ENCODE measurements around the gene CLTB.

Gene CLTB

DNA sequence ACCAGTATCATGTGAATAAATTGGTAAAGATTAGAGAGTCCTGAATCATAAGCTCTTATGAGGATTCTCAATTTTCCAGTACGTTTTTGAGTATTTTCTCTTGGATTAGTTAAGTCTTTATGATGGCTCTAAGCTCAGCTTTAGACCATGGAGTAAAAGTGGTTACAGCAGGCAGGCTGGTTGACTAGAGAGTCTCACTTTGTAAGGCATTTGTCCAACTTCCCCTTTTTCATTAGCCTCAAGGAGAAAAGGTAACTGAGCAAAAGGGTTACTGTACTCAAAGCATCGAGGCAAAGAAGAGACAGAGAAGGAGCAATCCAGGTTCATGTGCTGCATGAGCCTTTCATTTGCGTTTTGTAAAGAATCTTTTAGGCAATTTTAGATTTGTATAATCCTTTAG lies 36.5 kb downstream of the CLTB start:
- no peak for DNase-seq

DNA sequence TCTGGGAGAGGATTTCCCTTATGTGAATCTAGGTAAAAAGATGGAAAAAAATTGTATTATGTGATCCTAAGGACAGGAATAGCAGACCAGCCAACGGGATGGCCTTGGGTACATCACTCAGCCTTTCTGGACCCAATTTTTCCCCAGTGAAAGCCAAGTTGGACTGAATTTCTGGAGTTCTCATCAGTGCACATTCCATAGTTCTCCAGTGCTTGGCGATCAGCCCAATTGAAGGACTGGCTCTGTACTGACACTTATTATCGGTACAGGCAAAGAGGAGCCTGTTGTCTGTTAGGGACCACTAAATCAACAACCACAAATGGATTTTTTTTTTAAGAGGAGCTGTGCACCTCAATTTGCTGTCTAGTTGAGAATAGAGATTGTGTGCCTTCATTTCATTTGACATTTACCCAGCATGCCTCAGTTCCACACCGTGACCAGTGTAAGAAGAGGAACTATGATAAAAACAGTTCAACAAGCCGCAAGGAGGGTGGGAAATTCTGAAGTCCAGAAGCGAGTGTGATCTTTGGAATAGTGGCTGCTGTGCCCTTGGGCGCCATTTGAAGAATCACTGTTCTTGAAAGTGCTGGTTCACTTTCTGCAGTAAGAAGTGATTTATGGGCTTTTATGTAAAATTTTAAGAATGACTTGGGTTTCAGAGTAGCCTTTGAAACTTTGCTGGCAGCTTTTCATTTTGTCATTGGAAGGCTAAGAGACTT lies 43.1 kb downstream of the CLTB start:
- no peak for DNase-seq

DNA sequence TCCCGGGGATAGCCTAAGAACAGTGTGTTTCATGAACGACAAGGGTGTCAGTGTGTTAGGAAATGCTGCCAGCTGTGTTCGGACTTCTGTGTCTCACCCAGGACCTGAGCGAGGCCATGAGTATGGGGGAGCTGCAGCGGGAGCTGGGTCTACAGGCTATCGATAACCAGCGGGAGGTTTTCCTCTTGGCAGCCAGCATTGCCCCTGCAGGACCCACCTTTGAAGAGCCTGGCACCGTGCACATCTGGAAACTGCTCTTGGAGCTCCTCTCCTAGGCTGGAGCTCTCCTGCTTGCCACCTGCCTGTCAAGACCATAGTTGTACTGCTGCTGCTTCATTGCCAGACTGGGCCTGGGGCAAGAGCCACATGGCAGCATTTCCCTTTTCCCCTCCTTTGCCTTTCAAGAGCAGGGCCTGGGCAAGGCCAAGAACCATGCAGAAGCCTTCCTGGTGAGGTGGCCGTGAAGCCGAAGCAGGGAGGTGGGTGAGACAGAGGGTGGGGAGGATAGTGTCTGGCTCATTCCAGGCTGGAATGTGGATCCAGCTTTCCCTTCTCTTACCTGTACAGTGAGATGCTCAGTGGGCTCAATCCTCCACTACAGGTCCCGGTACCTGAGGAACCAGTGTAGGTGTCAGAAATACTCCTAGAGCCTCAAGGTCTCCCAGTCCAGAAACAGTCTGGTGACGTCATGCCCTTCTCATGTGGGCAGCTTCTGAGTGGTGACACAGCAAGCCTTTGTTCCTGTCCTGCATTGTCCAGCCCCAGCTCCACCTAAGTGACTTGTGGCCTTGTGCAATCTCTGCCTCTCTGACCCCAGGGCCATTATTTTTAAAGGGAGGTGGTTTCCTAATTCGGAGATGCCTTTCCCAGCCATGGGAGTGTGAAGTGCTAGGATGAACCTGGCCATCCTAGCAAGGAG lies 44.5 kb downstream of the CLTB start:
- no peak for DNase-seq

DNA sequence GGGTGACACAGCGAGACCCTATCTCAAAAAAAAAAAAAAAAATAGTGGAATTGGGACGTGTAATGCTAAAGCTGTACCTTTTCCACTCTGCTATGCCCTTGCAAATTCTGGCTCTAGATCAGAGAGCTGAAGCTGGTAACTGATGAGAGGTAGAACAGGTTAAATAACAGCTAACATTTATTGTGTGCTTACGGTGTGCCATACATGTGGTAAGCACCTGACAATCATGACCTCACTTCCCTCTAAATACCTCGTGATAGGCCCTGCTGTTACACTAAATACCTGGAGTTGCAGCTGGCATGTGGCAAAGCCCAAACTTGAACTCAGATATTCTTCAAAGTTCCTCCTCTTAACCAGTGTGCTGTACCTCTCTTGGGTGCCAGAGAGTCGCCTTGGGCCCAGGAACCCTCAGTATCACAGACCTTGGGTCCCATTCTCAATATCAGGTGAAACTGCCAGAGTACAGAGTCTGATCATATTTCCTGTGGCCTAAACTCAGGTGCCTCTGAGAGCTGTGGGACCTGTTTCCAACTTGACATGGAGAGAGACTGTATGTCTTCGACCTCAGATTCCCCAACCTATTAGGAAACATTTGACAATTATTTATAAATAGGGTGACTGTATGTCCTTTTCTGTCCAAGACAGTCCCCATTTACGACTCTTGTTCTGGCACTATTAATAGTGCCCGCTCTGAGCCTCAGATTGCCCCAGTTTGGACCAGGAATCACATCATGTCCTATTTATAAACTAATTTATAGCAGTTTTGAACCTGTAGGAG lies 46.2 kb downstream of the CLTB start:
- no peak for DNase-seq

DNA sequence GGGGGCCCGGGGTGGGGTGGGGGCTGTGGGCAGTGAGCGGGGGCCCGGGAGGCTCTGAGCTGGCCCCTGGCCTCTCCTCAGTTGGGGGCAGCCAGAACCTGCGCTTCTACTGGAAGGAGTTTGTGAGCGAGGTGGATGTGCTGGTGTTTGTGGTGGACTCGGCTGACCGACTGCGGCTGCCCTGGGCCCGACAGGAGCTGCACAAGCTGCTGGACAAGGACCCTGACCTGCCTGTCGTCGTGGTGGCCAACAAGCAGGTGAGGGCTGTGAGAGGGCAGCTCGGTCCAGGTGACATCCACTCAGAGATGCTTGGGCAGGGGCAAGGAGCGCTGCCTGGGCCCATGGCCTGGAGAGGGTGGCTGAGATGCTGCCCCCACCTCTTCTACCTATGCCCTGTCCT lies 47.6 kb downstream of the CLTB start:
- no peak for DNase-seq

DNA sequence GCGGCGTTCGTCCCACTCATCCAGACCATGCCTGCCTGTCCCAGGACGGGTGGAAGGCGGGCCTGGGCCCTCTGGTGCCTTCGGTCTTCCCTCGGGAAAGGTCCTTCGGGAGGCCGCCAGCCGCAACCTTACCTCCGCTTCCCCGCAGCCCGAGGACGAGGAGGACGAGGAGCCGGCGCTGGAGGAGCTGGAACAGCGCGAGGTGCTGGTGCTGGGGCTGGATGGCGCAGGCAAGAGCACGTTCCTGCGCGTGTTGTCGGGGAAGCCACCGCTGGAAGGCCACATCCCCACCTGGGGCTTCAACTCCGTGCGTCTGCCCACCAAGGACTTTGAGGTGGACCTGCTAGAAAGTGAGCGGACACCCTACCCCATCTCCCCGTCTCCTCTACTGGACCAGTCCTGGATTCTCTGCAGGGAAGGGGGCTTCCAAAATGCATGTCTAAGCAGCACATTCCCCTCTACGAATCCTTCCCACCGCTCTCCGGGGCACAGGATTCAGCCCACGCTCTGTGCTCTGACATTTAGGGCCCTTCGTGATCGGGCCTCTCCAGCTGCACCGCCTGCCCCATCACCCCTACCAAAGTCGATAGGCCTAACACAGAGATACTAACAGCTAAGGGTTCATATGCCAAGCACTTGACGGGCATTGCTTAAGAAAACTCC lies 50.0 kb downstream of the CLTB start:
- no peak for DNase-seq

DNA sequence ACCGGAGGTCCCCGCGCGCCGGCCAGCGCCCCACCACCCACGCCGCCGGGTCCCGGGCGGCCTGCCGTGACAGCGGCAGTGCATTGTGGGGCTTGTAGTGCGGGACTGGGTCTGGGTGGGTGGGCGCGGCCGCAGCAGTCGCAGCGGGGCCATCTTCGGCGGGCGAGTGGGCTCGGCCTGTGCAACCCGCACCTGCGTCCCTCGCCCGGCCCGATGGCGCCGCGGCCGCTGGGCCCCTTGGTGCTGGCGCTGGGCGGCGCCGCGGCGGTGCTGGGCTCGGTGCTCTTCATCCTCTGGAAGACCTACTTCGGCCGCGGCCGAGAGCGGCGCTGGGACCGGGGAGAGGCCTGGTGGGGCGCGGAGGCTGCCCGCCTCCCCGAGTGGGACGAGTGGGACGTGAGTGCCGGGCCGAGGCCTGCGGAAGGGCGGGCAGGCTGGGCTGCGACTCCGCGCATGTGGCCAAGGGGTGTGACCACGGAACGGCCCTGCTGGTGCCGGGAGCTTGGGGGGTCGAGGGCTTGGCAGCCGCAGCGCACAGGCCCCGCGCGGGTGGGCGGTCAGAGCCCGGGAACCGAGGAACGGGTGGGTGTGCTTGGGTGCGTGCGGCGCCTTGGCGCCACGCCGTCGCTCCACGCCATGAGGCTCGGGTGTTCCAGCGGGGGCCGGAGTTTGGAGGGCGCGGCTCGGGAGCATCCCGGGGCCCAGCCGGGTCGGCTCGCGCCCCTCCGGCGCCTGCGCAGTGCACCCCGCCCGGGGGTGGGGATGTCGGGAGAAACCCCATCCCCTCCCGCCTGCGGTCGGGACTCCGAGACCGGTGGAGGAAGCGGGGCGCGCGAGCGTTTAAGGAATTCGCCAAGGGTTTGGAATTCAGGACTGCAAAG lies 50.7 kb downstream of the CLTB start, which contains the start of gene ARL10:
Gene ARL10 (plus strand): TSS at position 137 of the 881 bp plus-strand sequence. CDS start 77 bp downstream, at position 214.
- DNase-seq, result no peak

DNA sequence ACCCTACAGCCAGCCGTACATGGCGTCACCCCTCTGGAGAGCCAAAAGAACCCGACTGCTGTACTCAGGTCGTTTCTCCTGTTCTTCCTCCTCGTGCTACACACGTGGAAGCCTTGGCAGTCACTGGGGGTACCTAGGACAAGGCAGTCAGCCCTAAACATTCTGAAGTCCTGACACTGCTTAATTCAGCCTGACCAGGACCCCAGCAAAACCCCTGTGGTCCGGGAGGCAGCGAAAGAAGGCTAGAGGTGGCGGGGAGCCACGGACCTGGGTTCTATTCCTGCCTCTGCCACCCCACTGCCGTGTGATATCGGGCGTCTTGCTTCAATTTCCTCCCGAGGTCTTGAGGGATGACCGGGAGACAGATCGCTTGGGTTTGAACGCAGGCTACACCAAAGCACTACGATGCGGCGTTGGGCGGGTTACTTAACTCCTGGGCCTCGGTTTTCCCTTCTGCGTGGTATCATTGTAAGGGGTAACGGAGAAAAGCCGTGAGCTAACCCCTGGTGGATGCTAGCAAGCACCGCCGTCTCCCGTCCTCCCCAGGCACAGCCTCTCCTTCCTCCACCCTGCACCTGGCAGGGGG lies 51.5 kb downstream of the CLTB start:
- DNase-seq, result no peak

DNA sequence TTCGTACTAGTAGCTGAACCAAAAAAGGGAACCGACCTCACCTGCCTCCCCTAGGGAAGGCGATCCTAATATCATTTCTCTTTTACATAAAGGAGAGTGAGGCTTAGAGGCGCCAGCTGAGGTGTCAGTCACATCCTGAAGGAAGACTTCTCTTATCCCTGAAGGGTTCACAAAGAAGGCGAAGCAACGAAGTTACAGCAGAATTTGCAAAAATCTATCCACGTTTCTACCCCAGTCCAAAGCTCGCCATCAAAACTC lies 54.2 kb downstream of the CLTB start:
- no peak for DNase-seq

DNA sequence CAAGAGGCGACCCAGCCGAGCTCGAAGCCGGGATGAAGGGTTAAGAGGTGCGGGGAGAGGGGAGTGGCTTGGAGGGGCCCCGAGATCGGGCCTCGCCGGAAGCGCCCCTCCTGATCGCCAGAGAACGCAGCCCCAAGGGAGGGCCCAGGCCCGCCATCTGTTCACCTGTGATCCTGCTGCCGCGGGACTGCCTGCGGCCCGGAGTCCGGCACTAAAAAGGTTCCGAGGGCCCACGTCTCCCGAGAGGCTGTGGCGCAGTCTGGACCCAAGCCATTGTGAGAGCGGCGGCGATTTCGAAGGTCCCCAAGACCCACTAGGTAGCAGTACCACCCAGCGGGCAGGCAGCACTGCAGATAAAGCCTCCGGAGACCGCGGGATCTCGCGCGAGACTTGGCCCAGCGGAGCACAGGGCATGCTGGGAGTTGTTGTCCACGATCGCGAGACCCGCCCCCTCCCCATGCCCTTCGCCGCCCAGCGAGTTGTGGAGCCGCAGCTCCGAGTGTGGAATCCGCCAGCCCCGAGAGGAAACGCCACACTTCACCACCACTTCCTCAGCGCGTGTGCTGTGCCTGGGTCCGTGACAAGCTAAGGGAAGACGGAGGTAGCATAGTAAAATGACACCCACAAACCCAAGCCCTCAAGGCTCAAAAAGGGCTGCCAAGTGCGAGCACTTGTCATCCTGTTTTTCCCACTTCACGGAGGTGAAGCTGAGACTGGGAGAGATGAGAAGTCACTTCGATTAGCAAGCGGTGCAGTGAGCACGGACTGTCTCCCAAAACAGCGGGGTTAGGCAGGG lies 54.7 kb downstream of the CLTB start, which contains the start of gene KIAA1191:
Gene KIAA1191 (minus strand): TSS at position 328 of the 796 bp plus-strand sequence. CDS start 2,256 bp downstream, outside the sequence.
- peak; percentile 41 for DNase-seq

DNA sequence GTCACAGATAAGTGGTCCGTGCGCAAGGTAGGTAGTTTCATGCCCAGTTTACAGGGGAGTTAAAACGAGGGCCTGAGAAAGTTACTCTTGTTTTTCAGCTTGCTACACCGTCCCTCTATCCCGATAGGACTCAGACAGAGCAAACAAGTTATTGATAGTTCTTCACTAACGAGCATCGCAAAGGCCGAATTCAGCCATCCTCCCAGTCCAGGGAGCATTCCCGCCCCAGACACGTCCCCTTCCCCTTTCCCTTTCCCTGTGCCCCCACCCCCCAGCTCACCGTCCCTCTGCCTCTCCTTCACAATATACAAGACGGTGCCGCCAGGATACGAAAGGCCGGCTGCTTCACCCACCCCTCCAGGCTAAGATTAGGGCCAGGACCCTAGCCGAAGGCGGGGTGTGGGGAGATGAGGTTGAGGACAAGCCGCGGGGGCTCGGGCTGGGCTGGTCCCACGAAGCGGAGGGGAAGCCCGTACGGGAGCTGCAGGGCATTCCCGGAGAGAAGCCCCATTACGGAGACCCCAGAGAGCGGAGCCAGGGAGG lies 55.4 kb downstream of the CLTB start:
- DNase-seq, result no peak

DNA sequence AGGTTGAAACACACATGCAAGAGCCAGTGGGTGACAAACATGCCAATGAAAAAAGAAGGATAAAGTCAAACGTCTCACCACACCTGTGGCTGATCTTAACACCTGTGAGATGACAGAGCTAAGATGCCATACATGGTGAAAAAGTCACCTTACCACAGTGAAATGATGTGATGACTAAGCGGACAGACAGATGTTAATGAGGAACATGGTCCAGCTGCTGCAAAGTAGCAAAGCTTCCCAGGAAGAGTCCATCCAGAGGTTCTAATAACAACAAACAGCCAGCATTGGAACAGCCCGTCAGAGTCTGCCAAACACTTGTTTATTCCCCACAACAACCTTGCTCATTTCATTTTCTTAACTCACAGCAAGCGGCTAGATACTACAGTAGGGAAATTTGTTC lies 56.7 kb downstream of the CLTB start:
- DNase-seq, result no peak

DNA sequence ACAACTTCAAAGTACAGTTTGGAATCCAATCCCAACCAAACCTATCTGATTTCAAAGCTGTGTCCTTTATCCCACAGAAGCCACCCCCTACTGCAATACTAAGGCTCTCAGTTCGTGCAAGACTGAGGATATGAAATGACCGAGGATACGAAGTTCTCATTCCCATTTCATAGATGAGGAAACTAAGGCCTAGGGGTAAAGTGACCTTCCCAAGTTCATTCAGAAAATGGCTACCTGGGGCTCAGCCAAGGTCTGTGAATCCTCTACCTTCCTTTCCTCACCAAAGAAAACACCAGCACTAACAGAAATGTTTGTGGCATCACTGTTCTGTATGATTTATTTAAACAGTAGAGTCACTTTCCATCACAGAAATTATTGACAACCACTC lies 60.2 kb downstream of the CLTB start:
- DNase-seq, result no peak

DNA sequence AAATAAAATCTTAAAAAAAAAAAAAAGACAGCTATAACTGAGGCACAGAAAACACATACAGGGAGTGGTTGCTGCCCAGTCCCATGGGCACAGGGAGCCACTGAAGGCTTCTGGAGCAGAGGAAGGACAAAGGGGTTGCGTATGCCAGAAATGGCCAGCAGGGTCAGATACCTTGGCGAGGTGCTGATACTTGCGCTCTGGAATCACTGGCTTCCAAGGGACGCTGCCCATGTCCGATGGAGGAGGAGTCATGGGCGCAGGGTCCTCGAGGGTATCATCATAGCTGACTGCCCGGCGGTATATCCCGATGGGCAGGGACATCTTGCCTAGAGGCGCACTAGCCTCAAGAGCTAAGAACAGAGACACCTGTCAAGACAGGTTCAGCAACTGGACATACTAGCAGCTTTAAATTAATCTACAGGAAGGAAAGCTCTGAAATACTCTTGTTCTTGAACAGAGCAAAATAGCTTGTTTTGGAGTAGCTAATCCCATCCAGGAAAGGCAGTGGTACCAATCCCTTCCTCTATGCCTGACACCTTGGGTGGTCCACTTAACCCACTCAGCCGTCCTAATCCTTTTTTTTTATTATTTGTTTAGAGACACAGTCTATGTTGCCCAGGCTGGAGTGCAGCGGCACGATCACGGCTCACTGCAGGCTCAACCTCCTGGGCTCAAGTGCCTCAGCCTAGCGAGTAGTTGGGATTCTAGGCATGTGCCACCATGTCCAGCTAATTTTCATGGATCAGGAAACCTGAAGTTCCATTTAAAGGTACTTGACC lies 60.8 kb downstream of the CLTB start:
- peak; percentile 54 for DNase-seq

DNA sequence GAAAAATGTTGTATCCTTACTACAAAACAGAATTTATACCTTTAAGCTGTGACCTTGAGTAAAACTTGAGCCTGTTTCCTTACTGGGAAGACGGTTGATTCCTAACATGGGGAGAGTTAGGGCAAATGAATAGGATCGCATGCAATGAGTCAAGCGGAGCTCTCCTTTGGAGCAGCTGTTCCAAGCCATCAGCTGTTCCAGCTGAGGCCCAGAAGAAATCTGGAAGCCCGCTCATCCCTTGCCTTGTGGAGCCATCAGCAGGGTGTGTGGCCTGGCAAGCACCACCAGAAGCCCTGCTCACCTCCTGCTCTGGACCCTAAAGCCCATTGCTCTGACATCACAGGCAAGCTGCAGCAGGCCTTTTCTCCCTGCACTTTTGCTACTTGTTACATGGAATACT lies 62.8 kb downstream of the CLTB start:
- DNase-seq, result no peak

DNA sequence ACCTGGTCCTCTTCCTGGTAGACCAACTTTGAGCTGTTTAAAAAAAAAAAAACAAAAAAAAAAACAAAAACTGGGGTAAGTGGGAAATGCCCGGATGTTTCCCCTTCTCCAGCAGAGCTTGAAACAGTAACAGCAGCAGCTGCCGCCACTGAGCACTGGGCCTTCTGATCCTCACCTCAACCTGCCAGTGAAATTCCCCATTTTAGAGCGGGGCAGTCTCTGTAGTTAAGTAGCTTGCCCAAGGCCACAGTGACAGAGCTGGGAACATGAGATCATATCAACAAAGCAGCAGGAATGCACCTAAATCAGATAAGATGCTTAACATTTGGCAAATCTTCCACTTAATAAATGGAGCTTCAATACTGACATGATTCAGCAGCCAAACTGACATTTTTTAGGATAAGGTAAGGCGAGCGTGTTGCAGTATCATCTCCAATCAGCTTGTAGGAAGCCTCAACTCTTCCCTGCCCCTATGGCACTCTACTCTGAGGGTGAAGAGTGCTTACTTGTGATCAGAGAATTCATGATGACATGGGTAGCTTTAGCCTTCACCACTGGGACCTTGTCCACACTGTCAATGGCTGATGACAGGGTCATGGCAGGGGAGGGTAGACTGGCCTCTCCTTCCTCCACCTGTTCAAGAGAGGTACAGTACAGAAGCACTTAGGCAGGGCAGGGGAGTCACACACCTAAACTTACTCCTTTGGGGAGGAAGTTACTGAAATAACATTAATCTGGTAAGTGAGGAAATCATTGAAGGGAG lies 64.0 kb downstream of the CLTB start:
- no peak for DNase-seq

DNA sequence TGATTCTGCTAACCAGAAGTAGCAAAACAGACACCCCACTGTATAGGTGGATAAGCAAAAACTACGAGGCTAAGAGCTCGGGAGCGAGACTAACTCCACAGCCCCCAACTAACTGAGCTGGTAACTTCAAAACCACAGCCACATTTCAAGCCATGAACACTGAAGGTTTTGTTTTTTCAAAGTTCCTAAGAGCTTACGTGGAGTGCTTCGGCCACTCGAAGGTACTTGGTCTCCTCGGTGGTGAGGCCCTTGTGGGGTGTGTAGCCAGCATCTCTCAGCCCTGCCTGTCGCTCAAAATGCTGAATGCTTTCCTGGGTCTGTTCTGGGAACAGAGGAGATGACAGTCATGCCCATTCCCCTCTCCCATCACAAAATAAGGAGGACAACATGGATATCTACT lies 65.9 kb downstream of the CLTB start:
- peak; percentile 15 for DNase-seq

DNA sequence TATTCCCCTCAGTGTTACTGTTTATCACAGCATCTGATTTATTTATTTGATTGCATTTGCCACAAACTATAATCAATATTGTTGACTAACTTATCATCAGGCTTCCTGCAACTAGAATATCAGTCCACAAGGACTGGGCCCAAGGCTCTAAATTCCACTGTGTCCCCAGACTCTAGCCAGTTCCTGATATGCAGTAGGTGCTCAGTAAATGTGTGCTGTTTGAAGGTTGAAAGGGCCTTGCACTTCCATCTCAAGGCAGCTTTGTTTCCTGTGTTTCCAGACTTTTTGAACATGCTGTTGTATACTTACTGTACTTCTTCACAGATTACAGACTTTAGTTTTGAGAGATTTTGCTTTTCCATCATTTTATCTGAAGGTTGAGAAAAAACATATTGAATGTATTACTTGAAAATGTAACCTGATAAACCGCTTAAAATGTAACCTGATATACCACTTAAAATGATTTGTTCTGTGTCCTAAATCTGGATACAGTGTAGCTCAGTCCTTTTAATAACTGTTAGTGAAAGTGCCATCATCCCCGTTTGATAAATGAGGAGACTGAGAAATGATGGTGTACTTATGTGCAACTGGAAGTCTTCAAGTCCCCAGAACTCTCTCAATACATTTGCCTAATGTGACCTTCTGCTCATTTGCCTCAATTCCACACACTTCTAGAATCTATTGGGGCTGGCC lies 73.4 kb downstream of the CLTB start:
- no peak for DNase-seq
